ENCODE results near the gene FAM184A.

The FAM184A gene

GRCh38 chr6:118952683-118953082, 125.8 kb downstream of the FAM184A start:
- no peak for DNase-seq

- DNase-seq = no peak
These were observed 133.2 kb downstream of the FAM184A start for GRCh38 chr6:118945217-118945616.

GRCh38 chr6:118940770-118941169, 137.7 kb downstream of the FAM184A start:
- no peak for DNase-seq

GRCh38 chr6:118939683-118940082, 138.8 kb downstream of the FAM184A start:
- peak; percentile 32 for DNase-seq

GRCh38 chr6:118935978-118936703, 142.3 kb downstream of the FAM184A start:
- DNase-seq = no peak

- no peak for DNase-seq
These were observed 143.2 kb downstream of the FAM184A start for GRCh38 chr6:118935331-118935668.

- DNase-seq = peak; percentile 91
These were observed 143.8 kb downstream of the FAM184A start, which contains the start of gene MCM9 for GRCh38 chr6:118934461-118935330. Gene MCM9 (minus strand): TSS chr6:118935159. CDS start chr6:118931723, 3,436 bp downstream.

- DNase-seq = no peak
These were observed 144.5 kb downstream of the FAM184A start for GRCh38 chr6:118933855-118934460.

- DNase-seq = no peak
These were observed 146.0 kb downstream of the FAM184A start for GRCh38 chr6:118932421-118932820.

GRCh38 chr6:118931436-118931835, 147.0 kb downstream of the FAM184A start:
- no peak for DNase-seq

- no peak for DNase-seq
These were observed 147.8 kb downstream of the FAM184A start for GRCh38 chr6:118930680-118931079.

GRCh38 chr6:118923035-118923434, 155.4 kb downstream of the FAM184A start:
- no peak for DNase-seq

GRCh38 chr6:118921084-118921483, 157.4 kb downstream of the FAM184A start:
- DNase-seq = no peak

GRCh38 chr6:118918329-118918725, 160.1 kb downstream of the FAM184A start:
- no peak for DNase-seq

GRCh38 chr6:118917546-118918328, 160.7 kb downstream of the FAM184A start:
- no peak for DNase-seq

GRCh38 chr6:118914598-118914997, 163.9 kb downstream of the FAM184A start:
- no peak for DNase-seq

- no peak for DNase-seq
These were observed 165.3 kb downstream of the FAM184A start for GRCh38 chr6:118913161-118913560.

- no peak for DNase-seq
These were observed 165.8 kb downstream of the FAM184A start for GRCh38 chr6:118912646-118913045.

Data from midbrain (tissue), 1 donor.